ENCODE measurements around the gene EVX2. TPM values are rescaled to one million over a fixed set of nuclear protein-coding genes. Genes with fewer than 3 reads are reported as not detected.

The EVX2 gene
- total RNA-seq, 2 donors from 2014 or later = not detected

- DNase-seq (ENCODE audit: low spot score) (no peak), ATAC-seq (ENCODE audit: insufficient number of reproducible peaks, low FRiP score, low read depth) (no peak)
- Histone ChIP-seq H3K36me3 (no peaks in the 10 kb centered on the region), H3K27ac (no peak overlapping the region), H3K27me3 (replicated peaks; ENCODE audit: insufficient read depth) (no peaks in the 10 kb centered on the region), H3K9me3 (no peaks in the 10 kb centered on the region), H3K4me3 (no peak overlapping the region), H3K4me1 (ENCODE audit: control insufficient read depth in 1 of 2, low read depth in 2 of 2) (no peaks in the 10 kb centered on the region)
- no peak for TF ChIP-seq CTCF (IDR thresholded peaks at IDR 0.05)
Measured at GRCh38 chr2:176056406-176056805, 27.4 kb downstream of the EVX2 start.

- H3K27me3 ChIP-seq (replicated peaks; ENCODE audit: insufficient read depth) = no peaks in the 10 kb centered on the region
- H3K36me3 ChIP-seq = no peaks in the 10 kb centered on the region
- DNase-seq (ENCODE audit: low spot score) (no peak), ATAC-seq (ENCODE audit: insufficient number of reproducible peaks, low FRiP score, low read depth) (no peak)
- H3K9me3 ChIP-seq = no peaks in the 10 kb centered on the region
- no peak overlapping the region for H3K4me3 ChIP-seq
- H3K4me1 ChIP-seq (ENCODE audit: control insufficient read depth in 1 of 2, low read depth in 2 of 2) = no peaks in the 10 kb centered on the region
- no peak for TF ChIP-seq CTCF (IDR thresholded peaks at IDR 0.05)
- no peak overlapping the region for H3K27ac ChIP-seq
Measured at GRCh38 chr2:176039375-176039774, 44.4 kb downstream of the EVX2 start.

GRCh38 chr2:176038694-176039093, 45.1 kb downstream of the EVX2 start:
- Histone ChIP-seq H3K36me3 (no peaks in the 10 kb centered on the region), H3K27ac (no peak overlapping the region), H3K4me3 (no peak overlapping the region), H3K27me3 (replicated peaks; ENCODE audit: insufficient read depth) (no peaks in the 10 kb centered on the region), H3K4me1 (ENCODE audit: control insufficient read depth in 1 of 2, low read depth in 2 of 2) (no peaks in the 10 kb centered on the region), H3K9me3 (no peaks in the 10 kb centered on the region)
- DNase-seq (ENCODE audit: low spot score) (no peak), ATAC-seq (ENCODE audit: insufficient number of reproducible peaks, low FRiP score, low read depth) (no peak)
- no peak for TF ChIP-seq CTCF (IDR thresholded peaks at IDR 0.05)

GRCh38 chr2:176035013-176035691, 48.6 kb downstream of the EVX2 start:
- Histone ChIP-seq H3K9me3 (no peaks in the 10 kb centered on the region), H3K27me3 (replicated peaks; ENCODE audit: insufficient read depth) (no peaks in the 10 kb centered on the region), H3K27ac (no peak overlapping the region), H3K4me3 (no peak overlapping the region), H3K4me1 (ENCODE audit: control insufficient read depth in 1 of 2, low read depth in 2 of 2) (no peaks in the 10 kb centered on the region), H3K36me3 (no peaks in the 10 kb centered on the region)
- DNase-seq (ENCODE audit: low spot score) (no peak), ATAC-seq (ENCODE audit: insufficient number of reproducible peaks, low FRiP score, low read depth) (no peak)
- no peak for TF ChIP-seq CTCF (IDR thresholded peaks at IDR 0.05)

DNA sequence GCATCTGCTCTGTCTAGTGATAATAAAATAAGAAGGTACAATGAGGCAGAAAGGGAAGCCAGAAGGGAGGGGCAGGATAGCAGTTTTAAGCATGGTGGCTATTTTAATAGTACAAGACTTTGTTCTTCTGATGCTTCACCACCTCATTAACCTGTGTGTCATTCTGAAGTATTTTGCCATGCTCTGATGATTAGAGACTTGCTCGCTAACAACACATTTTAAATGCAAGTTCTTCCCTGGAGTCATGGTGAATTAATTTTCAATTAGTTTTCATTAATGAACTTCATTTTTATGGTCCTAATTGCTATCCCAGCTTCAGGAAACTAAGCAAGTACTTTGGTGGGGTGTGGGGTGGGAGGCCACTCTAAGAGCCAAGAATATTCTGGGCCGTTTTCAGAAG, 56.0 kb downstream of the EVX2 start:
- H3K4me1 ChIP-seq (ENCODE audit: control insufficient read depth in 1 of 2, low read depth in 2 of 2) = no peaks in the 10 kb centered on the region
- H3K9me3 ChIP-seq = no peaks in the 10 kb centered on the region
- H3K36me3 ChIP-seq = no peaks in the 10 kb centered on the region
- no peak overlapping the region for H3K4me3 ChIP-seq
- TF ChIP-seq CTCF (IDR thresholded peaks at IDR 0.05) = no peak
- H3K27me3 ChIP-seq (replicated peaks; ENCODE audit: insufficient read depth) = no peaks in the 10 kb centered on the region
- no peak overlapping the region for H3K27ac ChIP-seq
- DNase-seq (ENCODE audit: low spot score) (no peak), ATAC-seq (ENCODE audit: insufficient number of reproducible peaks, low FRiP score, low read depth) (no peak)

Other genes with a start within 250 kb of the EVX2 start
- 10 to 100 TPM; 13.5 to 25.5 TPM for gene LNPK, start 81.7 kb downstream of the EVX2 start, total RNA-seq
- gene HOXD13, start 8.8 kb upstream of the EVX2 start, total RNA-seq = not detected
- gene HOXD12, start 15.8 kb upstream of the EVX2 start, total RNA-seq = not detected
- gene HOXD11, start 23.3 kb upstream of the EVX2 start, total RNA-seq = not detected
- not detected for gene HOXD10, start 32.8 kb upstream of the EVX2 start, total RNA-seq
- 1 to 10 TPM in 1 of 2 donors, not detected in 1; 1.4 TPM for gene HOXD9, start 38.8 kb upstream of the EVX2 start, total RNA-seq
- 10 to 100 TPM in 1 of 2 donors, 1 to 10 TPM in 1; 3.9 to 11.2 TPM for gene HOXD8, start 45.7 kb upstream of the EVX2 start, total RNA-seq
- gene HOXD4, start 67.6 kb upstream of the EVX2 start, total RNA-seq = 1 to 10 TPM; 4.8 to 9.3 TPM
- gene HOXD3, start 73.3 kb upstream of the EVX2 start, total RNA-seq = 1 to 10 TPM; 1.2 to 3.9 TPM
- under 1 TPM in 1 of 2 donors, not detected in 1; 0.71 TPM for gene HOXD1, start 104.7 kb upstream of the EVX2 start, total RNA-seq
- gene MTX2, start 185.5 kb upstream of the EVX2 start, total RNA-seq = 10 to 100 TPM; 14.1 to 14.2 TPM